ENCODE data around the gene SPATS2.

GRCh38 chr12:49552425-49552824 lies 185.2 kb downstream of the SPATS2 start:
- TF ChIP-seq, protein P1, sequence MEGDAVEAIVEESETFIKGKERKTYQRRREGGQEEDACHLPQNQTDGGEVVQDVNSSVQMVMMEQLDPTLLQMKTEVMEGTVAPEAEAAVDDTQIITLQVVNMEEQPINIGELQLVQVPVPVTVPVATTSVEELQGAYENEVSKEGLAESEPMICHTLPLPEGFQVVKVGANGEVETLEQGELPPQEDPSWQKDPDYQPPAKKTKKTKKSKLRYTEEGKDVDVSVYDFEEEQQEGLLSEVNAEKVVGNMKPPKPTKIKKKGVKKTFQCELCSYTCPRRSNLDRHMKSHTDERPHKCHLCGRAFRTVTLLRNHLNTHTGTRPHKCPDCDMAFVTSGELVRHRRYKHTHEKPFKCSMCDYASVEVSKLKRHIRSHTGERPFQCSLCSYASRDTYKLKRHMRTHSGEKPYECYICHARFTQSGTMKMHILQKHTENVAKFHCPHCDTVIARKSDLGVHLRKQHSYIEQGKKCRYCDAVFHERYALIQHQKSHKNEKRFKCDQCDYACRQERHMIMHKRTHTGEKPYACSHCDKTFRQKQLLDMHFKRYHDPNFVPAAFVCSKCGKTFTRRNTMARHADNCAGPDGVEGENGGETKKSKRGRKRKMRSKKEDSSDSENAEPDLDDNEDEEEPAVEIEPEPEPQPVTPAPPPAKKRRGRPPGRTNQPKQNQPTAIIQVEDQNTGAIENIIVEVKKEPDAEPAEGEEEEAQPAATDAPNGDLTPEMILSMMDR (IDR thresholded peaks at IDR 0.05) = no peak
- no peak for TF ChIP-seq EZH2phosphoT487 (IDR thresholded peaks at IDR 0.05)
